SJCRH30 (cell line): ENCODE results near the gene CASP9. TPM values are rescaled to one million over a fixed set of nuclear protein-coding genes. Genes with fewer than 3 reads are reported as not detected.
"Not testable (repeated sequence)": the region's sequence is repeated elsewhere in the genome, so short reads cannot be mapped to it uniquely, and the experiment has no call there.

Experiments used
- DNase-seq, 2 experiments: peaks; one replicate each; pipeline ENCODE4 v3.0.0-alpha.2; 2015 to 2020
- H3K27ac ChIP-seq: fragments of 250-450 bp; sonication (Bioruptor Pico); 2 replicates; pipeline ENCODE4 v1.5.1; 2020; ENCODE audit warnings: mild to moderate bottlenecking, moderate library complexity
- H3K27me3 ChIP-seq: fragments of 250-450 bp; sonication (Bioruptor Pico); 2 replicates; pipeline ENCODE4 v1.5.1; 2020; ENCODE audit warnings: mild to moderate bottlenecking, moderate library complexity
- H3K36me3 ChIP-seq: fragments of 250-450 bp; sonication (Bioruptor Pico); 2 replicates; pipeline ENCODE4 v1.5.1; 2020; ENCODE audit warnings: mild to moderate bottlenecking, moderate library complexity
- H3K4me1 ChIP-seq: fragments of 250-450 bp; sonication (Bioruptor Pico); 2 replicates; pipeline ENCODE4 v1.5.1; 2020; ENCODE audit warnings: mild to moderate bottlenecking, moderate library complexity
- H3K4me3 ChIP-seq: fragments of 250-450 bp; sonication (Bioruptor Pico); 2 replicates; pipeline ENCODE4 v1.5.1; 2020; ENCODE audit warnings: mild to moderate bottlenecking, moderate library complexity
- H3K9me3 ChIP-seq: fragments of 250-450 bp; sonication (Bioruptor Pico); replicated peaks from 2 replicates; pipeline ENCODE4 v1.5.1; 2020; ENCODE audit warnings: mild to moderate bottlenecking, moderate library complexity
- total RNA-seq: library from RNA; depleted of rRNA; stranded (reverse); fragments of >200 nt; shearing (Covaris generic); gene quantifications from 2 replicates; pipeline ENCODE4 v1.2.3, GENCODE V29; 2014

The CASP9 gene
- total RNA-seq, 1 experiment from 2014 or later, result 34.6 TPM

- Histone ChIP-seq H3K27ac (no peak overlapping the region), H3K4me1 (peaks cover 14% of the 10 kb centered on the region), H3K27me3 (no peaks in the 10 kb centered on the region), H3K36me3 (peaks cover 30% of the 10 kb centered on the region), H3K9me3 (0 out of 2 replicates have a peak, but pooled peaks cover 3% of the 10 kb centered on the region), H3K4me3 (no peak overlapping the region)
- DNase-seq, result no peak
Measured at GRCh38 chr1:15493869-15494390, 30.1 kb downstream of the CASP9 start.

GRCh38 chr1:15492596-15492995 is 31.4 kb downstream of the CASP9 start:
- Histone ChIP-seq H3K9me3 (0 out of 2 replicates have a peak, but pooled peaks cover under 1% of the 10 kb centered on the region), H3K36me3 (peaks cover 20% of the 10 kb centered on the region), H3K4me3 (no peak overlapping the region), H3K4me1 (peaks cover 27% of the 10 kb centered on the region), H3K27me3 (no peaks in the 10 kb centered on the region), H3K27ac (no peak overlapping the region)
- DNase-seq, result no peak

GRCh38 chr1:15491010-15491409 is 33.0 kb downstream of the CASP9 start:
- not testable (repeated sequence) for H3K27me3 ChIP-seq, DNase-seq, H3K4me3 ChIP-seq, H3K9me3 ChIP-seq, H3K27ac ChIP-seq
- Histone ChIP-seq H3K4me1 (peaks cover 30% of the 10 kb centered on the region), H3K36me3 (peaks cover 17% of the 10 kb centered on the region)

- peak overlapping the region; percentile 89 for H3K27ac ChIP-seq
- H3K9me3 ChIP-seq, result no peaks in the 10 kb centered on the region
- H3K27me3 ChIP-seq, result no peaks in the 10 kb centered on the region
- peaks cover 41% of the 10 kb centered on the region for H3K4me1 ChIP-seq
- peak; percentile 98 to 99 for DNase-seq
- no peak overlapping the region for H3K4me3 ChIP-seq
- peaks cover 20% of the 10 kb centered on the region for H3K36me3 ChIP-seq
Measured at GRCh38 chr1:15489052-15489736, 34.8 kb downstream of the CASP9 start.

GRCh38 chr1:15488371-15488770 is 35.6 kb downstream of the CASP9 start:
- no peaks in the 10 kb centered on the region for H3K9me3 ChIP-seq
- peaks cover 12% of the 10 kb centered on the region for H3K36me3 ChIP-seq
- H3K4me3 ChIP-seq, result no peak overlapping the region
- DNase-seq, result peak in 1 of 2 experiments; percentile 60
- H3K27ac ChIP-seq, result peak overlapping the region; percentile 89
- peaks cover 50% of the 10 kb centered on the region for H3K4me1 ChIP-seq
- no peaks in the 10 kb centered on the region for H3K27me3 ChIP-seq

GRCh38 chr1:15486844-15487610 is 37.0 kb downstream of the CASP9 start:
- peak overlapping the region; percentile 89 for H3K27ac ChIP-seq

GRCh38 chr1:15485636-15486035 is 38.4 kb downstream of the CASP9 start:
- peaks cover 62% of the 10 kb centered on the region for H3K4me1 ChIP-seq
- H3K27ac ChIP-seq, result peak overlapping the region; percentile 98
- DNase-seq, result peak in 1 of 2 experiments; percentile 41
- no peaks in the 10 kb centered on the region for H3K27me3 ChIP-seq
- peaks cover 8% of the 10 kb centered on the region for H3K36me3 ChIP-seq
- no peak overlapping the region for H3K4me3 ChIP-seq
- H3K9me3 ChIP-seq, result no peaks in the 10 kb centered on the region

More at GRCh38 chr1:15486844-15487610, 37.0 kb downstream of the CASP9 start:
- H3K9me3 ChIP-seq, H3K27me3 ChIP-seq, H3K36me3 ChIP-seq, DNase-seq, H3K4me3 ChIP-seq: not testable (repeated sequence)
- H3K4me1 ChIP-seq, result peaks cover 62% of the 10 kb centered on the region

GRCh38 chr1:15484443-15484842 is 39.6 kb downstream of the CASP9 start:
- Histone ChIP-seq H3K4me1 (peaks cover 51% of the 10 kb centered on the region), H3K27ac (peak overlapping the region; percentile 98)
- H3K9me3 ChIP-seq, H3K4me3 ChIP-seq, H3K36me3 ChIP-seq, H3K27me3 ChIP-seq: not testable (repeated sequence)
- DNase-seq, result peak; percentile 95 to 98

GRCh38 chr1:15483971-15484370 is 40.0 kb downstream of the CASP9 start:
- Histone ChIP-seq H3K9me3 (no peaks in the 10 kb centered on the region), H3K4me1 (peaks cover 49% of the 10 kb centered on the region), H3K4me3 (no peak overlapping the region), H3K36me3 (peaks cover 3% of the 10 kb centered on the region; the same call in 1 of the 2 replicates), H3K27ac (peak overlapping the region; percentile 98), H3K27me3 (no peaks in the 10 kb centered on the region)
- peak; percentile 83 to 95 for DNase-seq

GRCh38 chr1:15482983-15483543 is 41.0 kb downstream of the CASP9 start:
- H3K27ac ChIP-seq, result peak overlapping the region; percentile 98
- DNase-seq, result peak; percentile 65 to 77
- H3K4me1 ChIP-seq, result peaks cover 40% of the 10 kb centered on the region
- not testable (repeated sequence) for H3K4me3 ChIP-seq, H3K27me3 ChIP-seq, H3K36me3 ChIP-seq, H3K9me3 ChIP-seq

- not testable (repeated sequence) for H3K27me3 ChIP-seq, DNase-seq, H3K9me3 ChIP-seq, H3K36me3 ChIP-seq, H3K4me3 ChIP-seq
- H3K27ac ChIP-seq, result peak overlapping the region; percentile 98
- H3K4me1 ChIP-seq, result peaks cover 34% of the 10 kb centered on the region
Measured at GRCh38 chr1:15482455-15482854, 41.6 kb downstream of the CASP9 start.

- Histone ChIP-seq H3K27ac (no peak overlapping the region), H3K4me3 (no peak overlapping the region), H3K4me1 (peaks cover 25% of the 10 kb centered on the region), H3K9me3 (no peaks in the 10 kb centered on the region), H3K36me3 (no peaks in the 10 kb centered on the region; the same call in 1 of the 2 replicates), H3K27me3 (no peaks in the 10 kb centered on the region)
- DNase-seq, result no peak
Measured at GRCh38 chr1:15479654-15480347, 44.2 kb downstream of the CASP9 start.

- no peak for DNase-seq
- Histone ChIP-seq H3K4me1 (peaks cover 6% of the 10 kb centered on the region), H3K27ac (no peak overlapping the region), H3K4me3 (no peak overlapping the region), H3K27me3 (no peaks in the 10 kb centered on the region), H3K9me3 (no peaks in the 10 kb centered on the region), H3K36me3 (no peaks in the 10 kb centered on the region)
Measured at GRCh38 chr1:15477646-15478212, 46.3 kb downstream of the CASP9 start.

GRCh38 chr1:15476927-15477326 is 47.1 kb downstream of the CASP9 start:
- Histone ChIP-seq H3K4me1 (no peaks in the 10 kb centered on the region), H3K27me3 (no peaks in the 10 kb centered on the region), H3K9me3 (no peaks in the 10 kb centered on the region), H3K27ac (no peak overlapping the region), H3K36me3 (no peaks in the 10 kb centered on the region), H3K4me3 (no peak overlapping the region)
- peak in 1 of 2 experiments; percentile 53 for DNase-seq
